HG02763 (cell line): Measurements from ENCODE around the gene RECQL5.

Source experiments
- ATAC-seq: cut with Tn5 transposase; IDR thresholded peaks from one replicate; pipeline ENCODE4 v1.9.1; 2021; ENCODE audit warnings: mild to moderate bottlenecking, moderate library complexity; ENCODE audit not compliant: unreplicated experiment

The RECQL5 gene

DNA sequence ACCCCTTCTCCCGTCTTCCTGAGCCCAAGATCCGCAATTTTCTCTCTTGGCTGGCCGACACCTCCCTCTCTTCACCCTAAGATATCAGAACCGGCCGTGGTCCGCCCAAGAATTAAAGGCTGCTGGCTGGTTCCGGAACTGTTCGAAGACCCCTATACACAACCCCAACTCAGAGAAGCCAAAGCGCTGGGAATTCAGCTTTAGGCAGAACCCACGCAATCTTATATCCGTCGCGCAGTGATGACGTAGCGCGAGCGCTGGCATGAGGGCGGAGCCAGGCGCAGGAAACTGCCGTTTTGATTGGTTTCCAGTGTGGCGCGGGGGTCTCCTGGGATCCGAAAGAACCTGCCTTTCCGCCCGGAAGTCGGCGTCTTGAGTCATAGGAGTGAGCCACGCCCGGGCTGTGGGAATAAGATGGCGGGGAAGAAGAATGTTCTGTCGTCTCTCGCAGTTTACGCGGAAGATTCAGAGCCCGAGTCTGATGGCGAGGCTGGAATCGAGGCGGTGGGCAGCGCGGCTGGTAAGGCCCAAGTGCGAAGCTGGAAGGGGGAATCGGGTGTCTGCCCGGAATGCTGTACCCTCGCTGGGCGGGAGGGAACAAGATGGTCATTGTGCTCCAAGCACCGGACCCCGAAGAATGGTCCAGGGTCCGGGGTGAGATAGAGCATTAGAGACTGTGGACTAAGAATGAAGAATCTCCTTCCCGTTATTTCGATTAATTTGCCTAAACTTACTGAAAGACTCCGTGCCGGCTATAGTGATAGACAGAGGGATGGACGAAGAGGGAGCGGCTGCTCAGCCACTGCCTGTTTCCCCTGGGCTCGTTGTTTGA lies at the start of gene RECQL5, which contains the start of gene SAP30BP:
RECQL5 (minus strand) TSS at position 196 of the 832 bp plus-strand sequence. CDS start 597 bp downstream, outside the sequence.
SAP30BP (plus strand) TSS at position 380 of the 832 bp plus-strand sequence; CDS start at position 415, 35 bp downstream.
- peak; percentile 76 for ATAC-seq

DNA sequence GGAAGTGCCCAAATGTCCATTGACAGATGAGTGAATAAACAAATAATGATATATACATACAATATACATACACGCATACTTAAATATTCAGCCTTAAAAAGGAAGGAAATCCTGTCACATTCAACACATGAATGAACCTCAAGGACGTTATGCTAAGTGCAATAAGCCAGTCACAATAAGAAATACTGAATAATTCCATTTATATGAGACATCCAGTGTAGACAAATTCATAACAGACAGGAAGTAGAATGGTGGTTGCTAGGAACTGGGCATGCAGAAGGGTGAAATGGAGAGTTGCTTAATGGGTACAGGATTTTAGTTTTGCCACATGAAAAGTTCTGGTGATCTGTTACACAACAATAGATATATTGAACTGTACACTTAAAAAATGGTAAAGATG lies 45.5 kb upstream of the RECQL5 start:
- no peak for ATAC-seq

DNA sequence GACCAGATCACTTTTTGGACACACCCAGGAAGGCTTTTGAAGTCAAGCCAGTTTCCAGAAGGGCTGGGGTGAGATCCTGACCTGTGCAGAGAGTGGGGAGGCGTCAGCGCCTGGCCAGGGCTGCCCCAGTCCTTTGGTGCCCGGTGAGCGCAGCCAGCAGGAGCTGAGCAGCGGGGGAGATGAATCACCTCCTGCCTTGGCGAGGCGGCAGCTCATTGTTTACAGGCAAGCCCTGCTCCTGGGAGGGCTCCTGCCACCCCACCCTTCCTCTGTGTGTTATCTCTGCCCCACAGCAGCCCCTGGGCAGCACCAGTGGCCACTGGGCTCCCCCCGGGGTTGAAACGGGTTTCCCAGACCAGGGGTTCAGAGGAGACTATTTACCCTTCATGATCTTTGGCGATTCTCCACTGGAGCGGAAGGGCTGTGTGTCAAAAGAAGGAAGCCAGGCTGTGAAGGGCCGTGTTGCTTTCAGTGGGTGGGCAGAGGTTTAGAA lies 40.2 kb upstream of the RECQL5 start:
- ATAC-seq: no peak

DNA sequence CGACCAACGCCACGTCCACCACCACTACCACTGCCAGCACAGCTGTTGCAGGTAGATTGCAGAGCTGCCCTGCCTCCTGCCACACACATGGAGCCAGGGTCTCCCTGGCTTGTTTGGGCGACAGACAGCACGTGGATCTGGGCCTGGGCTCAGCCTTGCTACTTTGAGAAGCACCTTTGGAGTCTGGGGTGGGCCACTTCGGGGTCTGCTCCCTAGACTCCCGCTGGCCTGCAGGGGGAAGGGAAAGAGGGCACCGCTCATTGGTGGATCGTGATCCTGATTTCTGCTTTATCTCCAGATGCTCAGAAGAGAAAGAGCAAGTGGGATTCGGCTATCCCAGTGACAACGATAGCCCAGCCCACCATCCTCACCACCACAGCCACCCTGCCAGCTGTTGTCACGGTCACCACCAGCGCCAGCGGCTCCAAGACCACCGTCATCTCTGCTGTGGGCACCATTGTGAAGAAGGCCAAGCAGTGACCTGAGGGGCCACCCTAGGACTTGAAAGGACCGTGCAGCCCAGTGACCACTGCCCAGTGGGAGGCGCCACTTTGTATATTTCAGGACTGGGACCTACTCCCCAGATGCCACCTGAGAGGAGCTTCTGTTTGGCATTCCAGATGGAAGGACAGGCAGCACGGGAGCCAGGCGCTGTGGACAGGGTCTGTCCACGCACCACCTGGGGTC lies 39.2 kb upstream of the RECQL5 start:
- ATAC-seq: no peak

DNA sequence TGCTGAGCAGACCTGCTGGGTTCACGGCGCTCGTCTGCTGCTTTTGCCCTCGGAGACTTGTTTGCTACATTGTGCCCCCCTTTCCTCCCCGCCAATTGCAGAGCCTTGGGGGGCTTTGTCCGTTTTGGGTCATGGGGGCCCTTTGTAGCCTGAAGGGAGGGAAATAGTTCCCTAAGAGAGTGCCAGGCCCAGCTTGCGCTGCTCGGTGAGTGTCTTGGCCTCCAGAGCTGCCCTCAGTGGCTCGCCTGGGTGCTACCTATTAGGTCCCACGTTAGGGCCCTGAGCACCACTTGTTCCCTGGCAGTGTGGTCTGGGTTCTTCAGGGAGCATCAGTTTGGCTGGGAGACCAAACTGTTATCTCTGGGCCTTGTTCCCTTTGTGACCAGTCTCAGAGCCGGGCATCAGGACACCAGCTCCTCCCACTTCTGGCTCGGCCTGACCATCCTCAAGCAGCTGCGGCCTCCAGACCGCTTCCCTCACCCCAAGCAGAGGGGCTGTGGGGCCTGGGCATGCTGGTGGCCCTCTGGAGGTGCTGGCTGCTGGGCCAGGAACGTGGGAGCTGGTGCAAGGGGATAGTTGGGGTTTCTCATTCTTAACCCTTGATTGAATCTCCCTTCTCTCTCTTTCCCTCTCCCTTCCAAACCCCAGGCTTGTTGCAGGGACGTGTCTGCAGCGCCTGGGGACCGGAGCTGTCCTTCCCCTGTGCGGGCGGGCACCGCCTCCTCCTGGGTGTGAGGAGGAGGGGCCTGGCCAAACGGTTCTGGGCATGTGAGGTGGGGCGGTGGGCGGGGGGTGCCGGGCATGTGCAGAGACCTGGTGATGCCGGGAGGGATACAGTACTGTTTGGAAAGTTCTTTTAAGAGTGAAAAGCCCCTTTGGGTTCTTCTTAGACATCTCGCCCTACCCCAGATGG lies 38.3 kb upstream of the RECQL5 start:
- ATAC-seq: no peak

DNA sequence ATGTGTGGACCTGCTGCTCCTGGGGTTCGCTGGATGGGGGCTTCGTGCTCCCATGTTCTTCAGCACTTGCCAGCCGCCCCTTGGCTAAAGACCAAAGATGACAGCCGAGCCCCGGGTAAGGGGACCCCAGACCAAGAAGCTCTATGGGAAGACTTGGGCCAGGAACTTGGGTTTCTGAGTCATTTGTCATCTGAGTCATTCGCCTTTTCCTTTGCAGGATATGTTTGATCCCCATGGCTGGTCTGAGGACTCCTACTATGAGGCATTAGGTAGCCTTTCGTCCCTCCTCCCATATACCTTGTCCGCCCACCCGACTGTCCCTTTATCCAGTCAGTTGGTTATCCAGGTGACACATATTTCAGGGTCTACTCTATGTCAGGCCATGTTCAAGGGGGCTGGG lies 36.6 kb upstream of the RECQL5 start:
- ATAC-seq: no peak

DNA sequence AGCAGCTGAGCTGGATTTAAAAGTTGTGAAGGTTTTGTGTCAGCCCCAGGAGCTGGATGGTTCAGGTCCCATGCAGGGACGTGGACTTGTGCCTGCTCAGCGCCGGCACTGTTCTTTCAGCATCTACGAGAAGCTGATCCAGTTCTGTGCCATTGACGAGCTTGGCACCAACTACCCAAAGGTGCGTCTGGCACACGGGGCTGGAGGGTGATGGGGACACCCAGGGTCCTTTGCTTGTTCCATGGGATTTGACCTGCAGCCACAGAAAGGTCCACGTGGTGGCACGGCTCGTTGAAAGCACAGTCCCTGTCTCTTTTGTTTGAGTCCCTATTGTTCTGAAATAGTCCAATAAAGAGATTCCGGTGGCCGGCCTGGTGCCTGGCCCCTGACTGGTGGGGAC lies 36.2 kb upstream of the RECQL5 start:
- ATAC-seq: no peak

DNA sequence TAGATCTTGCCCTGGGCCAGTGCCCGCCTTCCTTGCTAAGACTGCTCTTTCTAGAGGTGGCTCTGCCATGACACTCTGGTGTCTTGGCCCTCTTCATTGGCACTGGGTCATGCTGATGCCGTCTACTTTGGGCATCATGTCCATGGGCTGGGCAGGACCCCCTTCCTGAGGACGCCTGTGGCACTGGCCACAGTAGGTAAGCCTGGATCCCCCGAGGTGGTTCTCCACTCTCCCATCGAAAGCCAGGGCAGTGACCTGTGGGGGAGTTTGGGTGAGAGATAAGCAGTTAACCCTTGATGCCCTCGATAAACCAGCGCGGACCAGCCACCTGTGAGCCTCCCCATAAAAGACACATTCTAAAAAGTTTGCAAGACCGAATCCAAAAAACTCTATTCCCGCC lies 34.3 kb upstream of the RECQL5 start:
- no peak for ATAC-seq

DNA sequence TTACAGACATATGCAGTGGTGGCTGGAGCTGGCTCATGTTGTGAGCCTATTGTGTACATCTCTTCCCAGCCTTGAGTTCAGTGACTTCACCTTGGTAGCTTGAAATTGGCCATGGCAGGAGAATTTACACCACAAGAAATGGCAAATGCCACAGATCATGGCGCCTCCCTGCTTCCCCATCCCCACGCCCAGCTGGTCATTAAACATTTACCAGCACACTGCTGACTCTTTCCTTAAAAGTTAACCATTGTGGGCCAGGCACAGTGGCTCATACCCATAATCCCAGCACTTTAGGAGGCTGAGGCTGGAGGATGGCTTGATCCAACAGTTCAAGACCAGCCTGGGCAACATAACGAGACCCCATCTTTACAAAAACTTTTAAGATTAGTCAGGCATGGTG lies 31.7 kb upstream of the RECQL5 start:
- no peak for ATAC-seq

DNA sequence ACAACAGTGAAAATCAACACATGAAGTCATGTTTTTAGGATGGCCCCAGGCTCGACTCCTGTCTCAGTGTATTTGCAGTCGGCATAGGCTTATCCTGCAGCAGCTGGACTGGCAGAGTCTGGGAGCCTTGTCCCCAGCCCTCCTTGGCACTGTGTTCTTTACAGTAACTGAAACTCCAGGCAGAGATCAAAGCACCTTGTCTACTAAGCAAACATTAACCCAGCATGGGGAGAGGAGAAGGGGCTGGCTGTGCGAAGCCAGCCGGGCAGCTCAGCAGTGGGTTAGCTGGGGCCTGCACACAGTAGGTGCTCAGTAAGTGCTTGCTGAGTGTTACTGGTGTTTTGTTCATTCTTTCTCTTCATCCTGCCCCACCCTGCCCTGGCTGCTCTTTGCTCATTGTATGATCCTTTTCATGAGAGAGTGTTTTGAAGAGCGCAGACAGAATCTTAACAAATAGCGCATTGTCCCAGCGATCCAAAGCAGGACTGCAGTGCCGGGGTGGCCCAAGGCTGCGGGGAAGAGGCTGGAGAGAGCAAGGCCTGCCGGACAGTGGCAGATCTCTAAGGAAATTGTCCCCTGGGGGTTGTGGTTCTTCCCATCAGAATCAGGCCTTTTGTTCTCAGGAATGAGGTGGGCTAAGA lies 30.8 kb upstream of the RECQL5 start:
- no peak for ATAC-seq

DNA sequence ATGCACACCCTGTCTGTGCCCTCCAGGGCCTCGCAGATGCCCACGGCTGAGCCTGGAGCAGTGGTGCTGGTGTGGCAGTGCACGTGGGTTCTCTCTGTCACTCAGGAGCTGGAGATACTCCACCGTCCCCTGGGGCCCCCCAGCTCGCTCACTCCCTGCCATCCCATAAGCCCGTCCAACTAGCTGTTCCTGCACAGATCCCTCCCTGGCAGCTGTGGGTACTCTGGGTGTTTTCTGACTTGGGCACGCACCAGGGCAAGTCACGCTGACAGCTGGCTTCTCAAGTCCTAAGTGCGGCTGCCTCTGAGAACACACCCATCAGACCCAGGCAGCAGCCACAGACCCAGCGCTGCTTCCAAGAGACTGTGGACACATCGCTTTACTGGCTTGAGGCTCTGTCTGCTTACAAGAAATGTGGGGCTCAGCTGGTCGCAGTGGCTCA lies 28.9 kb upstream of the RECQL5 start:
- ATAC-seq: no peak

DNA sequence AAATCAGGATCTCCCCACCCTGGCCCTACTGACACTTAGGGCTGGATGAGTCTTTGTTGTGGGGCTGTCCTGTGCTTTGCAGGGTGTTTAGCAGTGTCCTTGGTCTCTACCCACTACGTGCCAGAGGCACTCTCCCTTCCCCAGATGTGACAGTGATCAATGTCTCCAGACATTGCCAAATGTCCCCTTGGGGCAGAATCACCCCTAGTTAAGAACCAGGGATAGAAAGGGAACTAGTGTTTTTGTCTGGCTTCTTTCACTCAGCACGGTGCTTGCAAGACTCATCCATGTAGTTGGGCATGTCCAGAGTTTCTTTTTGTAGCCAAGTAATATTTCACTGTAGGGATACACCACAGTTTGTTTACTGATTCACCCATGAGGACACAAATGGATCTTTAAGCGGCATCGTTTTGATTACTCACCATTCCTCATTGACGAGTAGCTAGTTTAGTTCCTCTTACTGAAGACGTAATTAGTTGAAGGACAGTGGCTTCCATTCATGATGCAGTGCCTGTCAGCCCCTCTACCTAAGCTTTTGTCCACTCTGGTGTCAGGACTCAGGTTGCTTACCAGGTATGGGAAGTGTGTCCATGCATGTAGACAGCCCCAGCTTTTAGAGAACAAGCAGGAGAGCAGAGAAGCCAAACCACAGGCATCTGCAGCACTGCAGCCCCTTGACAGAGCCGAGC lies 28.3 kb upstream of the RECQL5 start:
- no peak for ATAC-seq

DNA sequence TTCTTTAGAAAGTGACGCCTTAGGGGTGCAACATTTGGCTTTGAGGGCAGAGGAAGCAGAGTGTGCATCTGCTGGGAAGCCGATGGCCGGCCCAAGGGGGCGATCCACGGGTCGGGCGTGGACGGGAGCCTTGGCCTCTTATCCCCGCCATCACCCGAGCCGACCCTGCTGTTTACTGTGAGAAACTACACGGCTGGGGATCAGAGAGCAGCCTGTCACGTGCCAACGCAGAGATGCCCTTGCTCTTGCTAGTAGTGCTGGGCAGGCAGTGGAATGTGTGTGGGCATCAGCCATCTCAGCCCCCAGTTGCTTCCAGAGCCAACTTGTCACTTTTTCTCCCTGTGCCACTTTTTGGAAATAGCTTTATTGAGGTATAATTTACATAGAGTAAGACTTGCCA lies 27.6 kb upstream of the RECQL5 start:
- ATAC-seq: no peak

DNA sequence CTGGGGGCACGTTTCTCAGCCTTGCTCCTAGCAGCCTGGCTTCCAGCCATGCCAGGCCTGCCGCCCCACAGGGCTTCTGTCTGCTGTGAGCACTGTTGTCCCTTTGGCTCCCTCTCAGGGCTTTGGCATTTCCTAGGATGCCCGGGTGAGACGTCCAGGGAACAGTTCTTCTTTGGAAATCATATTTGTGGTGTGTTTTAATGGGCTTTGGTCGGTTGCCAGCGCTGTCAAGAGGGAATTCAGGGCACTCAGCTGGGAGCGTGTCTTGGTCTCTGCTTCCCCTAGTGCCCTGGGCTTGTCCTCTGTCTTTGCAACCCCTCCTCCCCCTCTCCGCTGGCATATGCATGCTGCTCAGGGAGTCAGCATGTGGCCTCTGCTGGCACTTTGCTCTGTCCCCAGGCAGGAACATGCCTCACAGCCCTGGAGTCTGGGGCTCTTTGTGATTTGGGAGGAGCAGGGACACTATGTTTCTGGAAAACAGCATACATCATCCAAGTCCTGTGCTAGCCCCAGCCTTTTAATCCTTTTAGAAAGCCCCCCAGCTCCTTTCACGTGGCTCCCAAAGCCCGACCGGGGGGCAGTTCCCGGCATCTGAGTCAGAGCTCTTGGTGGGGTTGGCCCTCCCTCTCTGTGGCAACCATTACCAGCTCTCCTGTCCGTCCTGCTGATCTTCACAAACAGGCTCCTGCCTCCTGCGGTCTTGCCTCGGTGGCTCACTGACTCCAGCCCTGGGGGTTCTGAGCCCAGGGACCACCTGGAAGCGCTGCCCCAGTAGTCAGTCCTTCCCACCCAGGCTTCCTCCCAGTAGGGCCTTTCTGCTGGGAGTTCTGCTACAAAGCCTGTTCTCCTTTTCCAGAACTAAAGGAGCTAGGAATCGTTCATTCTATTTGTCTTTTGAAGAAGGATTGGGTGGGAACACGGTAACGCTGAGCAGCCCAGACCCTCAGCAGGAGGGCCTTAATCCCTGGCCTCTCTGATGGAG lies 26.8 kb upstream of the RECQL5 start:
- ATAC-seq: no peak

DNA sequence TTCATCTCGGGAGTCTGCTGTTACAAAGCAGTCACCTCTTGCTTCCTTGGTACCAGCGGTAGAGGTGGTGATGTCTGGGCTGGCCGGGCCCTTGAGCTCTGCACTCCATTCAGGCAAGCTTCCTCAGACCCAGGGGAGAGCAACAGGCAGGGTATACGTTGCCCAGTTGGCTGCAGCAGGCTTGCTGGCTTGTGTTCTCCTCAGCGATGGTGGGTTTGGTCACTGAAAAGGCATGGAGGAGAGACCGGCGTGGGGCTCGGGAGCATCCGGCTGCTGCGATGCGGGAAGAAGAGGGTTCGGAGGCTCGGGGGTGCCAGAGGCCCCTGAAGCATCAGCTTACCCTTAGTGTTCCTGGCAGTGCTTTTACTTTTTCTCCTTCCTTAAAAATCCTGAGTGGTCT lies 26.0 kb upstream of the RECQL5 start:
- no peak for ATAC-seq

DNA sequence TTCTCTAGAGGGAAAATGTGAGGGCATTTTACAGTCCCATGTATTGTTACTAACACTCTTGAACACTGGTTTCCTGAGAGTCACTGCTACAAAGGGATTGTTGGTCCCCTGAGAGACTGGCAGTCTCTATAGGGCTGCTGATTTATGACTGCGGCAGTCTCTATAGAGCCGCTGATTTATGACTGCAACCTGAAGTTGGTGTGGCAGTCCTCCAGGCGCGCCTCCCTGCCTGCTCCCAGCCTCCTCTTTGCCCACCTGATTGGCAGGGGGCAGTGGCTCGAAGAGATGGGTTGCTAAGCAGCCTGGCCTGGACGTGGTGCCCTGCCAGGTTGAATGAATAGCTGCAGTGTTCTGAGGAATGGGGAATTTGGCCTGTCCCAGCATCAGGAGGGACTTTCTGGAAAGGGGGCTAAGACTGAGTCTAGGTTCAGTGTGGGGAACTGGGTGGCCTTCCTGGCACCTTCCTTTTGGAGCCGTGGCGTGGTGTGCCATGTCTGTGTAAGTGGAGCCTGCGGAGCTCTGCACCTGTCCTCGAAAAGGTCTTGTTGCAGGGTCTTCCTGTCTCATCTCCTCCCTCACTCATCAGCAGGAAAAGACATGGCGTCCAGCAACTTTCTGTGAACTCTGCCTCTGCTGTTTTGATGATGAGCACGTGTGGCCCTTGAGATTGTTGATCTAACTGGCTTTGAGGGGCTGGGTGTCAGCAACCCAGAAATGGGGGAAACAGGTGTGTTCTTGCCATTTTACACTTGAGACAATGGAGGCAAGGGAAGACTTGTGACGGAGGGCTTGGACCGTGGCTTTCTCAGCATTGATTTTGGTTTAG lies 25.1 kb upstream of the RECQL5 start:
- no peak for ATAC-seq

DNA sequence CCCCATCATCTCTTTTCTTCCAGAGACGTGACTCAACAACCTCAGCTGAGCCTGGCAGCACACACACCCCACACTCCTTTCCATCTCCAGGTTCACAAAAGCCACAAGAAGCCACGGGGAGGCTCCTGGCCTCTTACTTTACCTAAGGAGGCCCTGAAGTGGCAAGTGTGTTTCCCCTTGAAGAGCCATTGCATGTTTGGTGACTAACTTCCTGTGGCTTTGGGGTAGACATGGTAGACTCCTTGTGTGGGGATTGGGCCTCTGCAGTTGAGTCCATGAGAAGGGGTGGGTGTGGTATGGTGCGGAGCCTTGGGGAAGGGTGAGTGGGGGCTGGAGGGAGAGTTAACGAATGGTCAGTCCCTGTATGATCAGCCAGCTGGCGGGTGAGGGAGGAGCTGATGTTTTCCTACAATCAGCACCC lies 24.4 kb upstream of the RECQL5 start:
- ATAC-seq: no peak

DNA sequence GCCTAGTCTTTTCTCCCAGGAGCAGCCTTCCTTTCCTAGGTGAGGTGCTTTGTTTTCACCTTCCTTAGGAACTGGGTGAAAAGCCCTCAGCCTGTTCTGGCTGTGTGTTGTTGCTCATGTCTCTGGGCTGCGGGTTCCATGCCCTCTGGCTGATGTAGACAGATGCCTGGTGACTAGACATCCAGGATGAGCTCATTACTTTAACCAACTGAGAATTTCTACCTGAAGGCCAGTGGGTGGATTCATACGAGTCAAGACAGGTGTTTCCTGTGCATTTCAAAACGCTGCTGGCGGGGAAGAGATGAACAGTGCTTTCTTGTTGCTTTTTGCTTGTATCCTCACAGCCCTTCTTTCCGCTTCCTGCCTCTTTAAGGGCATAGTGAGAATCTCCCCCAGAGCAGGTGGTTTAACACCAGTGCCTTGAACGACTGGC lies 22.5 kb upstream of the RECQL5 start:
- ATAC-seq: no peak
